ENCODE data around the gene DYNLL2.
"Not testable (repeated sequence)": the region's sequence is repeated elsewhere in the genome, so short reads cannot be mapped to it uniquely, and the experiment has no call there.

Gene DYNLL2

DNA sequence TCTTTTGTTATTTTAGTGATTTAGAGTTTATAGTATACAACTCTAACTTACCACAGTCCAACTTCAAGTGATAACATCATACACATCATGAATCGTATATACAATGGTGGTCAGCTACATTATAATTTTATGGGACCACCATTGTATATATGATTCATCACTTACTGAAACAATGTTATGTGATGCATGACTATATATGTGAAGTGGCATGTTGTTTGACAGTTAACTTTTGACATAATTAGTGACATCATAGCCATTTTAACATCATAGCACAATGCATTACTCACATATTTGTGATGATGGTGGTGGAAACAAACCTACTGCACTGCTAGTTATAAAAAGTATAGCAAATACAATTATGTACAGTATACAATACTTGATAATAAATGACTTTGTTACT, 21.9 kb downstream of the DYNLL2 start:
- no peak for DNase-seq (ENCODE audit: low spot score)

DNA sequence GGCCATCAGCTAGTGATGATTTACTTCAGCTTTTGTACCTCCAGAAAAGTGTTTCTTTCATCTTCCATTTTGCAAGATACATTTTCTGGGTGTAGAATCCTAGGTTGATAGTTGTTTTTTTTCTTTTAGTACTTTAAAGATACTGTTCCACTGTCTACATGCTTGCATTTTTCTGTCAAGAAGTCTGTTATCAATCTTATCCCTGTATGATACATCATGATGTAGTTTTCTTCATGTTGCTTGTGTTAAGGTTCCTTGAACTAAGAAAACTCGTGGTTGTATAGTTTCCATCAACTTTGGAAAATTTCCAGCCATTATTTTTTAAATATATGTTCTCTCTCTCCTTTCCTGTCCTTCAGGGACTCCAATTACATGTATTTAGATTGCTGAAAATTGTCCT, 24.1 kb downstream of the DYNLL2 start:
- DNase-seq (ENCODE audit: low spot score): no peak

DNA sequence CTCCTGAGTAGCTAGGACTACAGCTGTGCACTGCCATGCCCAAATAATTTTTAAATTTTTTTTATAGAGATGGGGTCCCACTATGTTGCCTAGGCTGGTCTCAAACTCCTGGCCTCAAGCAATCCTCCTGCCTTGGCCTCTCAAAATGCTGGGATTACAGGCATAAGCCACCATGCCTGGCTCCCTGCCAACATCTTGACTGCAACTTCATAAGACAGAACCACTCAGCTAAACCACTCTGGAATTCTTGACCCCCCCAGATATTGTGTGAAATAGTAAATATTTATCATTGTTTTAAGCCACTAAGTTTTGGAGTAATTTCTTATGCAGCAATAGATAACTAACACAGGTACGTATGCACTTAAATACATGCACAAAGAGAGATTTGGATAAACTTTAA, 26.0 kb downstream of the DYNLL2 start:
- DNase-seq (ENCODE audit: low spot score): no peak

DNA sequence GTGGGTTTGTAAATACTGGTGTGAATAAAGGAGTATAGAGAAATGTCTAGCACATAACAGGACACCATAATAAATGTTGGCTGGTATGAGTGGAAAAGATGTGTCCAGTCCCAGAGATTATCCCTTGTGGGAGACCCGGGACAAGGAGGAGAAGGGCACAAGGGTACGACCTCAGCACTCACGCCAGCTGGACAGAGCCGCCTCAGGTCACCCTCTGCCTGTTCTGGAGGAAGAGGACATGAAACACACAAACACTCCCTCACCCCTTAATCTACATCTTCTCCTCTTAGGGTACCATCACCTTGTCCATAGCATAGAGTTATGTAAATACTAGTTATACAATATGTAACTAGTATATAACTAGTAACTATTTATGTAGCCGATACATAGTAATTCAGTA, 26.8 kb downstream of the DYNLL2 start:
- DNase-seq (ENCODE audit: low spot score): no peak

DNA sequence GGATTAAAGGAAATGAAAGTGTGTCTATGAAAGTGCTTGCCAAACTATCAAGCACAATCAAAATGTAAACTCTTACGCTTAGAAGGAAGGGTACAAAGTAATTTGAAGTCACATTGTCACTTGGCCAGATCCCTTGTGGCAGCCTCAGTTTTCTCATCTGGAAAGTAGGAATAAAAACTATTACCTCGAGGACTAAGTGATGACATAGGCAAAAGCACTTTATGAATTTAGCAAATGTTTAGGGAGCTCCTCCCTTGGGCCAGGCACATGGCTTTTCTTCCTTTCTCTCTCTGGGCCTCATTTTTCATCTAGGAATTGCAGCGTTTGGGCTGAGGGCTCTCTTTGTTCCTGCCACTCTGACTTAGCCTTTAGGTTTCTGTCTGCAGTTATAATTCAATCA, 28.5 kb downstream of the DYNLL2 start:
- no peak for DNase-seq (ENCODE audit: low spot score)

DNA sequence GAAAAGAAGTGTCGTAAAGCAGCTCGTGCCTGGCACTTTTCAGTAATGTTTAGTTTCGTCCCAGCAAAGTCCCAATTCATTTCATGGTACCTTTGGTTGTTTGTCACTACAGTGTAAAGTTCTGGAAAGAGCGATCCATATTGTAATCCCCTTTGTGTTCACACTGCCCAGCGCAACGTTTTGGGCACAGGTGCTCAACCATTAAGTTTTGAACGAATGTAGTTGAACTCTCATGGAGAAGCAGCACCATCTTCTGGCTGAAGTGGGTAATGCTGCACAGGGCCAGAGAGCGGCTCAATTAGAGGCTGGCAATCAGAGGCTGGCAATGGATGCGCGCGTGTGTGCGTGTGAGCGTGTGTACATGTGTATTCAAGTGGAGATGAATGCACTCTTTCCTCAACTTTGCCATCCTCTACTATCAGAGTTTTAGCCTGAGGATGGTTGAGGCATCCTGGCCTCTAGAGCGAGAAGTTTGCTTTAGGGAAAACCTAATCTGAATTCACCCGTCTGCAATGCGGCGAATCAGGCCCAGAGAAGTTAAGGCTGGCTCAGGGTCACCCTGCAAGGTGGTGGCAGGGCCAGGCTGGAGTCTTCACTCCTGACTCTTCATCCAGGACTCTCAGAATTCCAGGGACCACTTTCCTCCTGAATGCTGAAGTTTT, 29.9 kb downstream of the DYNLL2 start:
- peak; percentile 77 for DNase-seq (ENCODE audit: low spot score)

DNA sequence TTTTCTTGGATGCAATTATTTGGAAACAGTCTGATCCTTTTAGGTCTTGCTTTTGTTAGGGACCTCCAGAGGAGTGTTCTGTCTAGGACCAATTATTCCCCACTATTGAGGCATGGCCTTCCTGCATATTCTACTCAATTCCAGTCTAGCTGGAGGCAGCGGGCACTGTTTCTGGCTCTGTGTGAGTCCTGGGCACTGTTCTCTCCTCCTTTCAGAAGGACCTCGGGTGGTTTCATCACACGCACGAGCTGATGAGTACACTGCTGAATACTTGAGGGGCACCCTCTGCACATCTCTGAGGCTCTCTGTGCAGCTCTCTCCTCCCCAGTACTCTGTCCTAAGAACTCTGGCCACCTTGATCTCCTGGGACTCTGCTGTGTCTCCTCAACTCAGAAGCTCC, 30.7 kb downstream of the DYNLL2 start:
- no peak for DNase-seq (ENCODE audit: low spot score)

DNA sequence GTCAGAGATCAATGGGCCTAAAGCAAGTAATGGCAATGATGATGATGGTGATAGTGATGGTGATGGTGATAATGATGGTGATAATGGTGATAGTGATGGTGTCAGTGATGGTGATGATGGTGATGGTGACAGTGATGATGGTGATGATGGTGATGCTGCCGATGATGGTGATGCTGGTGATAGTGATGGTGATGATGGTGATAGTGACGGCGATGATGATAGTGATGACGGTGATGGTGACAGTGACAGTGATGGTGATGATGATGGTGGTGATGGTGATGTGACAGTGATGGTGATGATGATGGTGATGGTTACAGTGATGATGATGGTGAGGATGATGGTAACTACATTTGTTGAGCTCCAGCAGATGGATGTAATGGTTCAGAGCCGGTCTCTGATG, 34.2 kb downstream of the DYNLL2 start:
- DNase-seq (ENCODE audit: low spot score): no peak

DNA sequence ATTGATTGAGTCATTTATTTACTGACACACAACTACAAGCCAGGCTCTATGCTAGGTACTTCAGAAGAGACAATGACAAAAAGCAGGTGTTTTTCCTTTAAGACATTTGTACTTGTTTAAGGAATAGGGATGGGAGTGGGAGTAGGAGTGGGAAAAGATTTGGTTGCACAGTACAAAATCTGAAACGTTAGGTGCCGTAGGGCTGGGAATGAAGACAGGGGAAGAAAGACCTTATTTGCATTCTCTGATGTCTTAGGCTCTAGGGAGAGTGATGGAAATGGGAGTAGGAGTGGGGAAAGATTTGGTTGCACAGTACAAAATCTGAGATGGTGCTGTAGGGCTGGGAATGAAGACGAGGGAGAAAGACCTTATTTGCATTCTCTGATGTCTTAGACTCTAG, 36.3 kb downstream of the DYNLL2 start:
- DNase-seq (ENCODE audit: low spot score): no peak

DNA sequence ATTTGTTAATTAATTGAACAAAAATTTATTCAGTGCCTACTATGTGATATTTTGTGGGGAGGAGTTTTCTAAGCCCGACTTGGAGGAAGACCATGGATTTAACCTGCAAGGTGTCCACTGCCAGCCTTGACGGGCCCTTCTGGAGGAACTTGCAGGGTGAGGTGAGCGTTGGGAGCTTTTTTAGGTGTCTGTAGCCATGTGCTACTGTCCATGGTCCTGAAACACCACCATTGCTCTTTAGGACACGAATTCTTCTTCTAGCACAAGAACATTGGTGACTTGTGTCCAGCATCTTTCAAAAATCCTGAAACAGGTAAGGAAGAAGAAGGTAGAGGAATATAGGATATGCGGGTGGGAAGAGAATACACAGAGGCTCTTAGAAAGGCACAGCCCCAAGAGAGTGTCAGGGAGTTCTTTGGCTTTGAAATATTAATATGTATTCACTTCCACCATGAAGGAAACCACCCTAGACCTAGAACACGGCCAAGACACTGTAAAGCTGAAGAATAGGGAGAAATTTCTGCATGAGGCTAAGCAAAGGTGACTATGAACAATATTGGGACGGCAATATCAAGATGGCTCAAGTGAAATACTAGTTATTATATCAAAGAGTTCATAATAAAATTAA, 37.1 kb downstream of the DYNLL2 start:
- peak; percentile 18 for DNase-seq (ENCODE audit: low spot score)

DNA sequence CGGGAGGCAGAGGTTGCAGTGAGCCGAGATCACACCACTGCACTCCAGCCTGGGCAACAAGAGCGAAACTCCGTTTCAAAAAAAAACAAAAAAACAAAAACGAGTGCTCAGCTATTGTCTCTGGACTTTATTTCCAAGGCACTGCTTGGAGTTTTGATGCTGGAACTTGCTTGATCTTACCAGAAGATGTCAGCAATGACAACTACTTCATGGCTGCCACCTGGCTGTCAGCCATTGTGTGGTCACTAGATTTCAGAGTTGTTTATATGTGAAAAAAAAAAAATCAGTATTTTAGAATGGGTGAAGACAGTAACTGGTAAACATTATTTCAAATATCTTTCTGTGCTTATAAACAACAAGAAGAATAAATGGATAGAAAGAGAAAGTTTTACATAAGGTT, 38.7 kb downstream of the DYNLL2 start:
- no peak for DNase-seq (ENCODE audit: low spot score)

DNA sequence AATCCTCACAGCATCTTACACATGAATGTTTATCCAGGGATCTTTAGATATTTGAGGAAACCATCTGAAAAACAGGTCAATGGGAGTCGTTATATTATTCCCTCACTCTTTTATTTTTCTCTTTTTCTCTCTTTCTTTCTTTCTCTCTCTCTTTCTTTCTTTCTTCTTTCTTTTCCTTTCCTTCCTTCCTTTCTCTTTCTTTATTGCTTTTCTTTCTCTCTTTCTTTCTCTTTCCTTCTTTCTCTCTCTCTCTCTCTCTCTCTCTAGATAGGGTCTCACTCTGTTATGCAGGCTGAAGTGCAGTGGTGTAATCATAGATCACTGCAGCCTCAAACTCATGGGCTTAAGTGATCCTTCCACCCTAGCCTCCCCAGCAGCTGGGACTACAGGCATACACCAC, 44.6 kb downstream of the DYNLL2 start:
- DNase-seq (ENCODE audit: low spot score): no peak

DNA sequence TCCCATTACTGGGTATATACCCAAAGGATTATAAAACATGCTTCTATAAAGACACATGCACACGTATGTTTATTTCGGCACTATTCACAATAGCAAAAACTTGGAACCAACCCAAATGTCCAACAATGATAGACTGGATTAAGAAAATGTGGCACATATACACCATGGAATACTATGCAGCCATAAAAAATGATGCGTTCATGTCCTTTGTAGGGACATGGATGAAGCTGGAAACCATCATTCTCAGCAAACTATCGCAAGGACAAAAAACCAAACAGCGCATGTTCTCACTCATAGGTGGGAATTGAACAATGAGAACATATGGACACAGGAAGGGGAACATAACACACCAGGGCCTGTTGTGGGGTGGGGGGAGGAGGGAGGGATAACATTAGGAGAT, 49.5 kb downstream of the DYNLL2 start:
- not testable (repeated sequence) for DNase-seq (ENCODE audit: low spot score)

DNA sequence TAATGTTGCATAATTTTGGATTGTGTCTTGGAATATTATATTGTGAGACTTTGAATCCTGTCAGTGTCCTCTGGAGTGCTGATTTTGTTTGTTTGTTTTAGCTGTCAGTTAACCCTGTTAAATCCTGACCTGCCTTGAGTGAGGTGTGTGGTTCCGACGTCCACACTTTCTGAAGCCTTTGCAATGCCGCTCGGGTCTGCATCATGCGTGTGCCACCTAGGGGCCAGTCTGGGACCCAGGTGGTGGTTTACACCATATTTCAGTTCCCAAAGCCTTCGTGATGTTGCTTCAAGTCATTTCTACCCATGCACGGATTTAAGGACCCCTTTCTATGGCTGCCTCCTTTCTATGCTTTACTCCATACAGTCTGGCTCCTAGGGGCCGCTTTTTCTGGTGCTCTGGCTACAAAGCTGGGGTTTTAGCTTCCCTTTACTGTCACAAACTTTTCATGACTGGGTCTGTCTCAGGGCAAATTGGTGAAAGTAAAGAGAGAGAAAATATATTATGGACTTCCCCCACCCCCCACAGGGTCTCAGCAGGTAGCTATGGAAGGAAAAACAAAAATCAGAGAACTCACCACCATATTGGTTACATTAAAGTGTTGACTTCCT, 53.6 kb downstream of the DYNLL2 start:
- no peak for DNase-seq (ENCODE audit: low spot score)

DNA sequence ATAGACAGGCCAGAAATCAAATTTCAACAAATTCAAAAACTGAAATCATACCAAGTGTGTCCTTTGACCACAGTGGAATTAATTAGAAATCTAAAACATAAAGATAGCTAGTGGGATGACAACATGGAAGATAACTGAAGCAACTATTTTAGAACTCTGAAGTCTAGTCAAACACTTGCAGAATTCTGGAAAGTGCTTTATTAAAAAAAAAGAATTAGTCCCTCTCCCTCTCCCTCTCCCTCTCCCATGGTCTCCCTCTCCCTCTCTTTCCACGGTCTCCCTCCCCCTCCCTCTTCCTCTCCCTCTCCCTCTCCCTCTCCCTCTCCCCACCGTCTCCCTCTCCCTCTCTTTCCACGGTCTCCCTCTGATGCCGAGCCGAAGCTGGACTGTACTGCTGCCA, 58.3 kb downstream of the DYNLL2 start:
- DNase-seq (ENCODE audit: low spot score): no peak

DNA sequence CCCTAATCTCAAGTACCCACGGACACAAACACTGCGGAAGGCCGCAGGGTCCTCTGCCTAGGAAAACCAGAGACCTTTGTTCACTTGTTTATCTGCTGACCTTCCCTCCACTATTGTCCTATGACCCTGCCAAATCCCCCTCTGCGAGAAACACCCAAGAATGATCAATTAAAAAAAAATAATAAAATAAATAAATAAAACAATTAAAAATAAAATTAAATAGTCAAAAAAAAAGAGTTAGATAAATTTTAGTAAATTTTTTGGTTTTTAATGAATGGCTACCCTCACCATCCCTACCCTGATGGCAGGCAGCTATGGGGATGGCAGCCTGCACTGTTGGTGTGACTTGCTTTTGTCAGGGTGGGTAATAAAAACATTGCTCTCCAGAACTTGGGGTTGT, 60.1 kb downstream of the DYNLL2 start:
- not testable (repeated sequence) for DNase-seq (ENCODE audit: low spot score)

DNA sequence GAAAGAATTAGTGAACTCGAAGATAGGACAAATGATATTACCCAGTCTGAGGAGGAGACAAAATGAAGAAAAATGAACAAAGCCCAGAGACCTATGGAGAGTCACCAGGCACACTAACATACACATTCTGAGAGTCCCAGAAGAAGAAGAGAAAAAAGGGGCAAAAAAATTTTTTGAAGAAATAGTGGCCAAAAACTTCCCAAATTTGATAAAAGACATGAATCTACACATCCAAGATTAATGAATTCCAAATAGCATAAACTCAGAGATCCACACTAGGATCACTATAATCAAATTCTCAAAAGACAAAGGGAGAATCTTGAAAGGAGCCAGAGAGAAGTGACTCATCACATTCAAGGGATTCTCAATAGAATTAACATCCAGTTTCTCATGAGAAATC, 61.6 kb downstream of the DYNLL2 start:
- DNase-seq (ENCODE audit: low spot score): no peak
